Heart left ventricle (tissue), 13 donors: ENCODE measurements around the gene LCN1.
"Not testable (repeated sequence)": the region's sequence is repeated elsewhere in the genome, so short reads cannot be mapped to it uniquely, and the experiment has no call there.

ENCODE experiments used
- POLR2A ChIP-seq, 2 donors: fragments of 450-650 bp; IDR thresholded peaks; one replicate each; pipeline ENCODE4 v1.6.1; 2017; ENCODE audit warnings: antibody characterized with exemption in 2 of 2, mild to moderate bottlenecking in 2 of 2, moderate library complexity in 2 of 2
- TF ChIP-seq, protein P1 (sequence below), 12 donors: fragments of 200-600 bp; sonication (generic) in 4 of 12; IDR thresholded peaks; one replicate each; pipeline versions ENCODE4 v1.5.0 to v1.8.0; 2018 to 2022; ENCODE audit warnings: antibody characterized with exemption in 12 of 12, mild to moderate bottlenecking in 5 of 12
- donor health status: ischemic (EF 13 %, LVEDD 7.1; RV severe dilation, severe dysfunction).
- donor health status: DM: no; HTN: yes; CAD: no.
- donor health status: DM: no; HTN: no; CAD: no.
- donor health status: ischemic (EF 25% LVEDD 6.9; RV normal size, moderate dysfunction).
- donor health status: ischemic (EF 25% LVEDD 5.7; RV mildly dilated, moderate dysfunction).
- donor health status: ischemic (EF 35%, LVEDD 5.7; RV mildly dilated, moderate dysfunction).
- donor health status: nonischemic (EF 11% LVEDD 7.7; RV severe dilation, severe dysfunction).
- donor health status: DM: yes; HTN: yes; CAD: no.
- donor health status: PGD.
- donor health status: ischemic (EF 29% LVEDD 5.4; RV normal size, mild dysfunction).
- donor health status: nonischemic (EF 23%, LVEDD 6.1; RV moderate dilation, normal function).

DNA sequence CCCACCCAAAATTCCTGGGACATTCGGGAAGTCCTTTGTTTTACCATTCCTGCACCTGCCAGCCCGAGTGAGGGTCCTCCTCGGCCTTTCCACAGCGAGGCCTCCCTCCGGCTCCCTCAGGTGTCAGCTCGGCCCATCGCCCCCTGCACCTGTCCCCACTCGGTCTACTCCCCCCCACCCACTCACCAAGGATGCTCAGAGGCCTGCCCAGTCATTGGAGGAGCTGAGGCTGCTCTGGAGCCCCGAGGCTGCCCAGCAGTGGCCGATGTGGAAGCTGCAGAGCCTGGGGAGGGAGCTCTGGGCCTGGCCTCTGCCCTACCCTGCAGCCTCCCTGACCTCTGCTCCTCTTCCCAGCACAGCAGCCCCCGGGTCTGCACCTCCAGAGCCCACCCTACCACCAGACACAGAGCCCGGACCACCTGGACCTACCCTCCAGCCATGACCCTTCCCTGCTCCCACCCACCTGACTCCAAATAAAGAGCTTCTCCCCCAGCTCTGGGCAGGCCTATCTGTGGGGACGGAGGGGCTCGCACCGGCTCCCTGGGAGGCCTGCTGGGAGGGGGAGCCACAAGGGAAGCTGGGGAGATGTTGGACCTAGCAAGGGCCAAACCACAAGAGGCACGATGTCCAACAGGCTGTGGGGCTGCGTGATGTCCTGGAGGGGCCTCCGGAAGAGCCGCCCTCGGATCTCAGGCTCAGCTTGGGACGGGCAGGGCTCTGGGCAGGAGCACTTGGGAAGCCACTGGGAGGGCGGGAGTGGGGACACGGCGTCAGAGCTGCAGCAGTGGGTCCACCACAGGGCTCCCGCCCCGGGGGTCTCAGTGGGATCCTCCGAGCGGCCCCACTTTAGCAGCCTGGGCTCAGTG lies 28.5 kb downstream of the LCN1 start:
- TF ChIP-seq, protein P1, sequence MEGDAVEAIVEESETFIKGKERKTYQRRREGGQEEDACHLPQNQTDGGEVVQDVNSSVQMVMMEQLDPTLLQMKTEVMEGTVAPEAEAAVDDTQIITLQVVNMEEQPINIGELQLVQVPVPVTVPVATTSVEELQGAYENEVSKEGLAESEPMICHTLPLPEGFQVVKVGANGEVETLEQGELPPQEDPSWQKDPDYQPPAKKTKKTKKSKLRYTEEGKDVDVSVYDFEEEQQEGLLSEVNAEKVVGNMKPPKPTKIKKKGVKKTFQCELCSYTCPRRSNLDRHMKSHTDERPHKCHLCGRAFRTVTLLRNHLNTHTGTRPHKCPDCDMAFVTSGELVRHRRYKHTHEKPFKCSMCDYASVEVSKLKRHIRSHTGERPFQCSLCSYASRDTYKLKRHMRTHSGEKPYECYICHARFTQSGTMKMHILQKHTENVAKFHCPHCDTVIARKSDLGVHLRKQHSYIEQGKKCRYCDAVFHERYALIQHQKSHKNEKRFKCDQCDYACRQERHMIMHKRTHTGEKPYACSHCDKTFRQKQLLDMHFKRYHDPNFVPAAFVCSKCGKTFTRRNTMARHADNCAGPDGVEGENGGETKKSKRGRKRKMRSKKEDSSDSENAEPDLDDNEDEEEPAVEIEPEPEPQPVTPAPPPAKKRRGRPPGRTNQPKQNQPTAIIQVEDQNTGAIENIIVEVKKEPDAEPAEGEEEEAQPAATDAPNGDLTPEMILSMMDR (IDR thresholded peaks at IDR 0.05), result not testable (repeated sequence)
- TF ChIP-seq POLR2A (IDR thresholded peaks at IDR 0.05), result not testable (repeated sequence)
